GM12878 (cell line): ENCODE measurements around the gene TADA2A. TPM values are rescaled to one million over a fixed set of nuclear protein-coding genes. Genes with fewer than 3 reads are reported as not detected.

Experiments used
- ATAC-seq: fragments of 200-7000 bp; cut with Tn5 transposase; 3 replicates; pipeline ENCODE4 v1.9.1; 2020; ENCODE audit warnings: mild to moderate bottlenecking, moderate library complexity
- BruUV-seq: library from RNA; stranded (reverse); fragments of 400-500 nt; replicated peaks from 2 replicates; lab custom pipeline; 2021; lab: Mats Ljungman, UMichigan
- CTCF ChIA-PET: fragments of 300-600 bp; sonication (Branson Sonifier 250); formaldehyde crosslinking; extraction: SDS; loops from one replicate; lab custom pipeline; 2021; ENCODE audit warnings: inconsistent platforms; lab: Yijun Ruan, JAX
- POLR2A ChIA-PET: fragments of 350-600 bp; formaldehyde crosslinking; extraction: SDS; loops from one replicate; lab custom pipeline; 2021; ENCODE audit warnings: inconsistent platforms; lab: Charles Lee
- RAD21 ChIA-PET: fragments of 300-600 bp; sonication (Branson Sonifier 250); formaldehyde crosslinking; loops from one replicate; lab custom pipeline; 2023; ENCODE audit warnings: antibody characterized with exemption; ENCODE audit not compliant: unreplicated experiment; lab: Charles Lee
- SMC1A ChIA-PET: fragments of 300-600 bp; sonication (Branson Sonifier 250); formaldehyde crosslinking; loops from one replicate; lab custom pipeline; 2023; ENCODE audit not compliant: unreplicated experiment, uncharacterized antibody; lab: Charles Lee
- DNase-seq: peaks from one replicate; pipeline ENCODE4 v3.0.0-alpha.2; 2011; ENCODE audit warnings: low read depth, low spot score
- FAIRE-seq: peaks from 3 replicates; lab custom pipeline; 2011; peaks lifted over from hg19 to GRCh38; lab: Jason Lieb, UNC
- H2AFZ ChIP-seq: 2 replicates; pipeline ENCODE4 v1.6.0; 2011; ENCODE audit warnings: low read depth, low read length, control low read depth; ENCODE audit not compliant: control insufficient read depth
- H3K27ac ChIP-seq: 2 replicates; pipeline ENCODE4 v1.5.1; 2011; ENCODE audit warnings: control low read depth; ENCODE audit not compliant: control insufficient read depth, insufficient read depth
- H3K27me3 ChIP-seq, 2 experiments: replicated peaks in 1 of 2; 2 replicates each; pipeline versions ENCODE4 v1.6.0 to v1.6.1; 2011; ENCODE audit warnings: low read length in 1 of 2; ENCODE audit not compliant: control insufficient read depth in 2 of 2, insufficient read depth in 2 of 2
- H3K36me3 ChIP-seq, 2 experiments: 2 replicates each; pipeline ENCODE4 v1.5.1; 2011; ENCODE audit warnings: low read length in 1 of 2; ENCODE audit not compliant: control insufficient read depth in 2 of 2, insufficient read depth in 2 of 2
- H3K4me1 ChIP-seq: 2 replicates; pipeline ENCODE4 v1.6.1; 2011; ENCODE audit warnings: mild to moderate bottlenecking, low read length, moderate library complexity, mixed read lengths; ENCODE audit not compliant: control insufficient read depth, insufficient read depth
- H3K4me2 ChIP-seq: 2 replicates; pipeline ENCODE4 v1.6.0; 2011; ENCODE audit warnings: control low read depth; ENCODE audit not compliant: control insufficient read depth, insufficient read depth
- H3K4me3 ChIP-seq: fragments of 200-600 bp; sonication (generic); 2 replicates; pipeline ENCODE4 v1.5.1; 2016
- H3K79me2 ChIP-seq: 2 replicates; pipeline ENCODE4 v1.6.0; 2011; ENCODE audit warnings: low read length; ENCODE audit not compliant: control insufficient read depth, insufficient read depth
- H3K9ac ChIP-seq: 2 replicates; pipeline ENCODE4 v1.8.0; 2011; ENCODE audit warnings: low read length, control low read depth, mixed read lengths; ENCODE audit not compliant: control insufficient read depth, insufficient read depth
- H3K9me3 ChIP-seq: replicated peaks from 3 replicates; pipeline ENCODE4 v1.5.1; 2011; ENCODE audit warnings: mild to moderate bottlenecking, low read length; ENCODE audit not compliant: control insufficient read depth, insufficient read depth
- H4K20me1 ChIP-seq: 2 replicates; pipeline ENCODE4 v1.6.0; 2011; ENCODE audit not compliant: control insufficient read depth, insufficient read depth
- CTCF ChIP-seq, 3 experiments: IDR thresholded peaks in 2 of 3; conservative IDR thresholded peaks in 1 of 3; 2 replicates each; pipeline ENCODE4 v1.5.1; 2011; ENCODE audit warnings: low read depth in 3 of 3, low read length in 3 of 3, mild to moderate bottlenecking in 3 of 3, control low read depth in 2 of 3, moderate library complexity in 2 of 3, inconsistent platforms in 1 of 3, mixed read lengths in 1 of 3; ENCODE audit not compliant: control insufficient read depth in 2 of 3, insufficient read depth in 1 of 3; ENCODE audit errors: extremely low read depth in 1 of 3
- JUNB ChIP-seq: IDR thresholded peaks from 2 replicates; pipeline ENCODE4 v1.6.1; 2016; ENCODE audit warnings: antibody characterized with exemption, mild to moderate bottlenecking
- JUND ChIP-seq: IDR thresholded peaks from 2 replicates; pipeline ENCODE4 v1.6.1; 2012; ENCODE audit warnings: low read depth, mild to moderate bottlenecking, low read length, improper control_type of control experiment, moderate library complexity
- POU2F2 ChIP-seq: IDR thresholded peaks from 3 replicates; pipeline ENCODE4 v1.6.1; 2011; ENCODE audit warnings: low read depth, mild to moderate bottlenecking, low read length, borderline replicate concordance
- SMAD5 ChIP-seq: IDR thresholded peaks from 2 replicates; pipeline ENCODE4 v1.6.1; 2016; ENCODE audit warnings: antibody characterized with exemption, low read depth
- TBL1XR1 ChIP-seq: IDR thresholded peaks from 2 replicates; pipeline ENCODE4 v1.6.1; 2012; ENCODE audit warnings: low read depth, low read length, improper control_type of control experiment
- WGBS: methylation state at CpG from one replicate; pipeline ENCODE4 v1.1.6; 2016; ENCODE audit warnings: low lambda C conversion rate; ENCODE audit not compliant: insufficient replicate concordance, insufficient coverage; ENCODE audit errors: missing lambda C conversion rate; 5-methylcytosine and 5-hydroxymethylcytosine counted together
- in situ Hi-C: fragments of 300-500 bp; cut with MboI; formaldehyde crosslinking; loops from 9 replicates; pipeline ENCODE4 v1.14.3; 2018; ENCODE audit warnings: mixed read lengths
- intact Hi-C: fragments of 100-400 bp; cut with micrococcal nuclease; formaldehyde crosslinking; loops from one replicate; pipeline ENCODE4 v1.14.2; 2022; ENCODE audit not compliant: unreplicated experiment
- polyA plus RNA-seq, 11 experiments: library from polyadenylated mRNA; depleted of rRNA in 4 of 11; unstranded in 6 of 11; stranded (reverse) in 5 of 11; fragments of >200 nt; fragmentation: Nextera tagmentation in 4 of 11; fragmentation: Illumina TruSeq in 1 of 11; extraction: Ambion mirVana in 4 of 11; extraction: Trizol in 1 of 11; gene quantifications; 1 replicate in 1 of 11; 2 replicates in 10 of 11; pipeline versions ENCODE4 v1.2.1 to v1.2.3, GENCODE V29; 2011 to 2016; ENCODE audit warnings: inconsistent platforms in 2 of 11, missing spikeins in 2 of 11, low read depth in 1 of 11
- total RNA-seq, 4 experiments: library from RNA; depleted of rRNA in 3 of 4; stranded (reverse); fragments of >200 nt in 3 of 4; fragmentation: Illumina TruSeq in 1 of 4; extraction: Trizol in 1 of 4; gene quantifications; 2 replicates each; pipeline versions ENCODE4 v1.2.1 to v1.2.3, GENCODE V29; 2013 to 2021

The TADA2A gene
- total and polyA plus RNA-seq, 10 of the 15 experiments (the other 5 are each of a cell fraction or from before 2014, with no cell fraction given), result 19.6 to 43.8 (median 34.1) TPM

DNA sequence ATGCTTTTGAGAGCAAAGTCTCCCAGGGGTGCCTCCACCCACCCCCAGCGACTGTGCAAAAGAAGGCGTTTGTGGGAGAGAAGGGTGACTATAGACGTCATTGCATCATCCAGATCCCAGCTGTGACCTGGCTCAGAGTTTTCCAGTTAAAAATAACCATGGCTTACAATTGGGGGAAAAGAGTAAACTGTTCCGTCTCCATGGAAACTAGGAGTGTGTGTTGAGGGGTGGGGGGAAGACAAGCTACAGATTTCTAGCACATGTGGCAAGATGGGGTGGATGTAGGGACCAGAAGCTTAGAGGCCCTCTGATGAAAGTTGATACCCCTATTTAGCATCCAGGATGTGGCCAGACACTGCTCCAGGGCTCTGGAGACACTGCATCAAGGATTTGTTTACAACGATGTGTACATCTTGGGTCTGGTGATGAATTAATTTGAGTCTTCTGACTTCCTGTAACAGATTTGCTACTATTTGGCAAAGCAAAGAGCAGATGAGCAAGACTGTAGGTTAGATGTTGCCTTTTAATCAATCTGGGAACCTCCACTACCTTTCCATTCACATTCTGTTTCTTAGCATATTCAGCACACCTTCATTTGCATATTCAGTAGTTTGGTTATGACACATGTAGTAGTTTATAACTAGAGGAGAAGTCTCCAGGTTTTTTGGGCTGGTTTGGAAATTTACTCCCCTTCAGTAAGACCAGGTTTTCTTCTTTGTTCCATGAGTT lies 76.8 kb downstream of the TADA2A start:
- SMC1A ChIA-PET, result interaction anchor here (1.0 to 2.2 kb wide), 6 partner anchors 8 to 76 kb away, joined by 3 to 6 read pairs (median 4); partner anchors contain the start of genes ACACA and TADA2A
- no TSS peak for BruUV-seq
- 52% methylated on average over 5 of the region's 5 CpGs for WGBS
- no peaks in the 10 kb centered on the region for H3K79me2 ChIP-seq
- in situ Hi-C loops, result no loop called here
- H3K27me3 ChIP-seq, result no peaks in the 10 kb centered on the region
- TF ChIP-seq JUNB (peak; percentile 41), POU2F2 (peak; percentile 94), TBL1XR1 (no peak), CTCF (IDR thresholded peaks at IDR 0.05 in 2 of 3, conservative IDR thresholded peaks at IDR 0.05 in 1 of 3; ENCODE audit: control insufficient read depth in 2 of 3, extremely low read depth in 1 of 3, insufficient read depth in 1 of 3, low read depth in 3 of 3, low read length in 3 of 3) (no peak), JUND (no peak), SMAD5 (no peak)
- TF ChIP-seq, all 136 proteins: peak for 2
- H4K20me1 ChIP-seq, result no peaks in the 10 kb centered on the region
- peaks cover 12% of the 10 kb centered on the region for H3K4me1 ChIP-seq
- DNase-seq (no peak), FAIRE-seq (no peak), ATAC-seq (peak; percentile 54; the same call in 2 of the 3 replicates)
- H3K4me3 ChIP-seq, result no peak overlapping the region
- no peak overlapping the region for H3K27ac ChIP-seq
- no peak overlapping the region for H2AFZ ChIP-seq
- intact Hi-C loops, result no loop called here
- ChIA-PET RAD21 (no interaction called here), POLR2A (interaction anchor here (0.5 to 0.6 kb wide), 2 partner anchors 42 to 46 kb away, joined by 3 to 5 read pairs; no protein-coding TSS in a partner anchor), CTCF (interaction anchor here (0.6 to 1.4 kb wide), 3 partner anchors 110 to 171 kb away, joined by 3 to 4 read pairs (median 3); no protein-coding TSS in a partner anchor)
- no peak overlapping the region for H3K9ac ChIP-seq
- H3K36me3 ChIP-seq, result no peaks in the 10 kb centered on the region
- H3K9me3 ChIP-seq, result no peaks in the 10 kb centered on the region
- H3K4me2 ChIP-seq, result no peak overlapping the region
